22Rv1 (cell line): Measurements from ENCODE around the gene CDYL.

Experiments
- H3K27ac ChIP-seq: fragments of 450-650 bp; 2 replicates; pipeline ENCODE4 v1.5.1; 2017
- ZFX ChIP-seq: fragments of 450-650 bp; IDR thresholded peaks from 2 replicates; pipeline ENCODE4 v1.6.1; 2017; ENCODE audit warnings: antibody characterized with exemption, borderline replicate concordance
- TF ChIP-seq, protein P1 (sequence below): fragments of 450-650 bp; IDR thresholded peaks from 2 replicates; pipeline ENCODE4 v1.5.1; 2017; ENCODE audit warnings: mild to moderate bottlenecking

Gene CDYL

DNA sequence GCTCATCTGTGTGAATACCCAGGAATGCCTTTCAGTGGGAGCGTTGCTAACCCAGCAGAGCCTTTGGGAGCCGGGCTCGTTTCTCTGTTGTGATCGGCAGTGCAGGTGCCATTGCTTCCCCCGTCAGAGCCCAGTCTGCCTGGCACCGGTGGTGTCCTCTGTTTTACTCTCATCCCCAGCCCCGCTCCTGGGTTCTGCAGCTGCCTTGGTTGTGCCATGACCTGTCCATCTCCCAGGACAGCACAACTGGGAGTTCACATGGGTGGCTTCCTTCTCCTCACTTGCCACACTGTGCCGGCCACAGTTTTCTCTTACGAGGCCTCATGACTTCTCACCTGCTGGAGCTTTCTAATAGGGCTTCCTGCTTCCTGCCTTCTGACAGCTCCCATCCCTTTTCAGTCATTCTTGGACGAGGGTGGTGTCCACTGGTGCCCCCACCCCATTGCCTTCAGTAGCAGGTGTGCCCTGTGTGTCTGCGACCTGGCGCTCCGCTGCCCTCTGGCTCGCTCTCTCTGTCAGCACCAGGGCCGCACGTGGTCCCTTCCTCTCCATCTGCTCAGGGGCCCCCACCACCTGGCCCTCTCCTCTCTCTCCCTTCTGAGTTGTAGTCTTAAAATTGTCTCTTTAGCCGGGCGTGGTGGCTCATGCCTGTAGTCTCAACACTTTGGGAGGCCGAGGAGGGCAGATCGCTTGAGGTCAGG, 116.7 kb downstream of the CDYL start:
- no peak overlapping the region for H3K27ac ChIP-seq
- no peak for TF ChIP-seq ZFX
- TF ChIP-seq, protein P1, sequence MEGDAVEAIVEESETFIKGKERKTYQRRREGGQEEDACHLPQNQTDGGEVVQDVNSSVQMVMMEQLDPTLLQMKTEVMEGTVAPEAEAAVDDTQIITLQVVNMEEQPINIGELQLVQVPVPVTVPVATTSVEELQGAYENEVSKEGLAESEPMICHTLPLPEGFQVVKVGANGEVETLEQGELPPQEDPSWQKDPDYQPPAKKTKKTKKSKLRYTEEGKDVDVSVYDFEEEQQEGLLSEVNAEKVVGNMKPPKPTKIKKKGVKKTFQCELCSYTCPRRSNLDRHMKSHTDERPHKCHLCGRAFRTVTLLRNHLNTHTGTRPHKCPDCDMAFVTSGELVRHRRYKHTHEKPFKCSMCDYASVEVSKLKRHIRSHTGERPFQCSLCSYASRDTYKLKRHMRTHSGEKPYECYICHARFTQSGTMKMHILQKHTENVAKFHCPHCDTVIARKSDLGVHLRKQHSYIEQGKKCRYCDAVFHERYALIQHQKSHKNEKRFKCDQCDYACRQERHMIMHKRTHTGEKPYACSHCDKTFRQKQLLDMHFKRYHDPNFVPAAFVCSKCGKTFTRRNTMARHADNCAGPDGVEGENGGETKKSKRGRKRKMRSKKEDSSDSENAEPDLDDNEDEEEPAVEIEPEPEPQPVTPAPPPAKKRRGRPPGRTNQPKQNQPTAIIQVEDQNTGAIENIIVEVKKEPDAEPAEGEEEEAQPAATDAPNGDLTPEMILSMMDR, result no peak

DNA sequence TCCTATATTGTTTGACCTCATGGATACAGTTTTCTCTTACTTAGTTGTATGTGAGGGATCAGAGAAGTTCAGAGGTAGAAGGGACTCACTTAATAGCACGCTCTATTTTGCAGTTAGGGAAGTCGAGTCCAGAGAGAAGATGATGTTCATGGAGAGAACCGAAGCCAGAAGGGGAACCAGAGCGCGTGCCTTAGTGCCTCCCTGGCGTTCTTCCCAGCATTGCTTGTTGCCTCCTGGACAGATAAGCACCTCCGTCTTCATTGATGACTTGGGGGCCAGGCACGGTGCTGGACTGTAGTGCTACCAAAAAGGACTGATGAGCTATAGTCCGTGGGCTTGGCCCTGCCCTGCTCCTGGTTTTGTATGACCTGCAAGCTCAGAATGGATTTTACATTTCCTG, 117.8 kb downstream of the CDYL start:
- TF ChIP-seq ZFX, result no peak
- TF ChIP-seq, protein P1, result no peak
- no peak overlapping the region for H3K27ac ChIP-seq

DNA sequence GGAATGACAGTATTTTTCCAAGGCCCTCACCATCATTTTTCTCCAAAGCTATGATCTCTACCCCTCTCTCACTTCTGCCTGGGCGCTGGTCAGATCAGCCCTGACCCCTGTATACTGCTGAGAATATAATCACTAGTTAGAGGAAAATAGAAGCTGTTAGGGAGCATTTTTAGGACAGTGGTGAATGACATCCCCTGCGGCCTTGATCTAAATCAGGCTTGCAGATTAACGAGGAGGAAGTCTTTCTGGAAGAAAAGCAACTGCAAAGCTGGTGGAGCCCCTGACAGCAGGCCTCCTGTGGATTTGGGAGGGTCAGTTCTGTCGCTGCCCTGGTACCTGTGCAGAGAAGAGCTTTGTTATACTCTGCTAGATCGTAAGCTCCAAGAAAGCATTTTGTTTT, 119.8 kb downstream of the CDYL start:
- TF ChIP-seq, protein P1, result no peak
- no peak for TF ChIP-seq ZFX
- H3K27ac ChIP-seq, result no peak overlapping the region

DNA sequence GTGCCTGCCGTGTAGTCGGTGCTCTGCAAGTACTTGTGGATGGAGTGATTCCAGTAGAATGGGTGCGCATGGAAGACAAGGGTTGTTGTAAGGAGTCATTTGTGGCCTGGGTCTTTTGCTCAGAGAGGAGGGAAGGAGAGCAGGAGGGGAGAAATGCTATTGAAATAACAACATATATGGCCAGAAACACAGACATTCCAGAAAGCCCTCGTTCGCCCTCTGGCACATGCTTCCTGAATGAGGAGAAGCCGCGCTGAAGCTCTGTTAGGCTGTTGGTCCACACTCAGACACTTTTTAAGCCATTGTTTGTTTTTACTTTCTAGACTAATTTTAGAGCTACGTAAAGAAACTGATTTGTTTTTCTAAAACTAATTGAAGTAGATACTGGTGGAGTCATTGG, 120.2 kb downstream of the CDYL start:
- no peak overlapping the region for H3K27ac ChIP-seq
- no peak for TF ChIP-seq ZFX
- TF ChIP-seq, protein P1, result no peak

DNA sequence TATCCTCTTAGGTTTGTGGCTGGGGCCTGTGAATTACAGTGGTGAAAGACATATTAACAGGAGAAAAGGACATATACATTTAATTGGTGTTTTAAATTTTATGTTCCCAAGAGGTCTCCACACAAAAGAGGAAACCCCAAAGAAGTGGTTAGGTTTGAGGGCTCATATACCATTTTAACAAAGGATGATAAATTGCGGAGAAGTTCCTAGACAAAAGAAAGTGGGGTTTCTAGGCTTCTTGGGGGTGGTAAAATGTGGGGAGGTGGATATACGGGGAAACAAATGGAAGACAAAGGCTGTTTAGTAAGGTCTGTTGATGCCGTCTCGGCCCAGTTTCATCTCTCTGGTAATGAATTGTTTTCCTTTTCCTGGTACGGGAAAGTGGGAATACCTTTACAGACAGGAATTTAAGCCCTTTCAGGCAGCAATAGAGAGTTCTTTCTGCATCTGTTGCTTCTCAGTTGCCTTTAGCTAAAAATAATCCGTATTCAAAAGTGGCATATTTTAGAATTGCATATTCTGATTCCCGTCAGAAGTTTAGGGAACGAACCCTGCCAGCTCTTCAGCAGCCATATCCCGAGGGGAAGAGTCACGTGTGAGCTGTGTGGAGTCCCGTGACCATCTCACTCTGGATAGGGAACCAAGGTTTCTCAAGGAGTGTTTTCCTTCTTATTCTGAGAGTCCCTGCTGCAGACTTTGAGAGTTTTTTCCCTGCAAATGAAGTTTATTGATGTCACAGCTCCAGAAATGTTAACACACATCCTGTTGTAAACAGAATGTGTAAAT, 123.2 kb downstream of the CDYL start:
- no peak overlapping the region for H3K27ac ChIP-seq
- TF ChIP-seq ZFX, result no peak
- TF ChIP-seq, protein P1, result no peak

DNA sequence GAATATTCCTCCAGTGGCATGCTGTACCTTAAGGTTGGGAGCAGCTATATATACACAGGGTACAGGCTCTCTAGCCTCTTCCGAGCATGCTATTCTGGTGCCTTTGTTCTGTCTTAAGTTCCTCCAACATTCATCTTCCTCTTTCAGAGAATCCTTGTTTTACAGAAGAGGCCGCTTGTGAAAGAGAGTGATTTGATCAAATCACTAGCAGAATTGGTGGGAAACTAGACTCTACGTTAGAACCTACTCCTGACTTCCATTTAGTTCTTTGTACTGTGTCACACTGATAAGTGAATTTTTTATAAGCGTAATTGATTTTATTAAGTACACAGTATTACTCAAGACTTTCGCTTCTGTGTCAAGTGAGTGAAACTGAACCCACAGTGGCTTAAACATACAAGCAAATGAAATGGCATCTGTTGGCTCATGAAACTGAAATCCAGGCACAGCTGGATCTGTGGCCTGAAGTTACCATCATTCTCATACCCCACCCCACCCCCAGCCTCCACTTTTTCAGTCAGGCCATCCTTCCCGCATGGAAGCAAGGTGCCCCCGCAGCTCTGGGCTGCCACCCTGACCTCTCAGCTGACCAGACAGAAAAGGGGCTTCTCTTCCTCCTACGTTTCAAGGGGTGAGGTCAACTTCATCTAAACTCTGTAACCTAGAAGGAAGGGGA, 125.3 kb downstream of the CDYL start:
- TF ChIP-seq, protein P1, result no peak
- no peak for TF ChIP-seq ZFX
- no peak overlapping the region for H3K27ac ChIP-seq
